Renal cortex interstitium (tissue), 11 donors: ENCODE results near the gene TBC1D10B. TPM values are rescaled to one million over a fixed set of nuclear protein-coding genes. Genes with fewer than 3 reads are reported as not detected.

Source experiments
- DNase-seq, 11 donors: peaks; one replicate each; pipeline ENCODE4 v3.0.0-alpha.2; 2013; ENCODE audit warnings: low read depth in 9 of 11, low spot score in 4 of 11; ENCODE audit errors: extremely low read depth in 1 of 11
- polyA plus RNA-seq, 3 donors: library from polyadenylated mRNA; unstranded; fragments of 120-200 nt; gene quantifications; one replicate each; pipeline ENCODE4 v1.2.1, GENCODE V29; 2013; ENCODE audit not compliant: insufficient read length in 3 of 3

TBC1D10B gene
- polyA plus RNA-seq, 3 donors = 31.1 to 38.7 (median 38.2) TPM

DNA sequence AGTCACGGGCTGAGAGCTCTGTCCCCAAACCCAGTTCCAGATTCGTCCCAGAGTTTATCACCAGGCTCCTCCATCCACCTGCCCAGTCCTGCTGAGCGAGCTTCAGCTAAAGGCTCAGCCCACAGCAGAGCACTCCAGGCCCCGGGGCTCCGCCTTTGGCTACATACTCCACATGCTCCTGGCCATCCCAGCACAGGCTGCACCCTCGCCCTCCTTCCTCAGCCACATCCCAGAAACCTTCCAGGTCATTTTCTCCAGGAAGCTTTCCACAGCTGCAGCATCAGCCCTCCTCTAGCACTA lies 10.5 kb downstream of the TBC1D10B start:
- DNase-seq = no peak

DNA sequence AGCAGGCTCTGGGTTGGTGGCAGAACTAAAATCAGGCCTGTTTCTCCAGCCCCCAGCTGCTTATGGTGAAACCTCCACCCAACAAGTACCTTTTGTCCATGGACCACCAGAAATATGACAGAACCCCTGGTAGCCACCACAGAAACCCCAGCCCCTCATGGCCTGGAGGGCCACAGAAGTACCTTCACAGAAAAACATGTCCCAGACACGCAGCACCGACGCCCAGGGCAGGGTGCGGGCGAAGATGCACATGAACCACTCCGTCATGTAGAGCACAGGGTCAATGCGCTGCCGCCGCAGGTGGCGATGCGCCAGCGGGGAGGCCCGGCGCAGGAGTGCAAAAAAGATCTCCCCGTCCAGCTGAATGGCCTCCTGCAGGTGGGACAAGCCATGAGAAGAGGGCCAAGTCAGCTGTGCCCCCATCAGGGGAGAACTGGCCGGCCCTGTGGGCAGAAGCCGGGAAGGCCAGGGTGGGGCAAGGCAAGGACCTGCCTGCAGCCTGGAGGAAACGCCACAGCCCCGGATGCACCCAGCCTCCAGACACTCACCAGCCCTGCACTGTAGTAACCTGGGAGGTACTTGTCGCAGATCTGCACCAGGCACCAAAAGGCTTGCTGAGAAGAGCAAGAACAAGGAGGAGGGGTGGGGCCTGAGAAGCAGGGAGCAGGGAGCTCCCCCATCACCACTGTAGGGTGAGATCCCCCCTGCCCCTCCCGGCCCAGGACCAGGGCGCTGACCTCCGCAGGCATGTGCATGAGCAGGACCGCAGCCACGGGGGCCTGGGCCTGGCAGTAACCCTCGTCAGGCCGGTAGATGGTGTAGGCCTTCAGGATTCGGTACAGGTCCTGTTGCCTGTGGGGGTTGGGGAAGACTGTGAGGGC lies 11.1 kb downstream of the TBC1D10B start:
- DNase-seq = no peak

DNA sequence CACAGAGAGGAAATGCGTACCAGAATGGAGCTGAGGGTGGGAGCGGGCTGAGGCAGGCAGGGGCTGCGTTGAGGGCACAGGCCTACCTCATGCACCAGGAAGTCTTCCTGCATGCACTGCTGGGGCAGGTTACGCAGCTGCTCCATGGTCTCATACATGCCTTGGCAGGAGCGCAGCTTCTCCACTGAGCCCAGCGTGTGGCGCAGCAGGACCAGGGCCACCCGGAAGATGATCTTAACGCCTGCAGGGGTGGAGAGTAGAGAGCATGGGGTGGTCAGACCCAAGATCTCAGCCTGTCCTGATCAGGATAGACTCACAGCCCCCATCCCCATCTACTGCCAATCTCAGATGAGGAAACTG lies 11.7 kb downstream of the TBC1D10B start:
- DNase-seq = no peak

DNA sequence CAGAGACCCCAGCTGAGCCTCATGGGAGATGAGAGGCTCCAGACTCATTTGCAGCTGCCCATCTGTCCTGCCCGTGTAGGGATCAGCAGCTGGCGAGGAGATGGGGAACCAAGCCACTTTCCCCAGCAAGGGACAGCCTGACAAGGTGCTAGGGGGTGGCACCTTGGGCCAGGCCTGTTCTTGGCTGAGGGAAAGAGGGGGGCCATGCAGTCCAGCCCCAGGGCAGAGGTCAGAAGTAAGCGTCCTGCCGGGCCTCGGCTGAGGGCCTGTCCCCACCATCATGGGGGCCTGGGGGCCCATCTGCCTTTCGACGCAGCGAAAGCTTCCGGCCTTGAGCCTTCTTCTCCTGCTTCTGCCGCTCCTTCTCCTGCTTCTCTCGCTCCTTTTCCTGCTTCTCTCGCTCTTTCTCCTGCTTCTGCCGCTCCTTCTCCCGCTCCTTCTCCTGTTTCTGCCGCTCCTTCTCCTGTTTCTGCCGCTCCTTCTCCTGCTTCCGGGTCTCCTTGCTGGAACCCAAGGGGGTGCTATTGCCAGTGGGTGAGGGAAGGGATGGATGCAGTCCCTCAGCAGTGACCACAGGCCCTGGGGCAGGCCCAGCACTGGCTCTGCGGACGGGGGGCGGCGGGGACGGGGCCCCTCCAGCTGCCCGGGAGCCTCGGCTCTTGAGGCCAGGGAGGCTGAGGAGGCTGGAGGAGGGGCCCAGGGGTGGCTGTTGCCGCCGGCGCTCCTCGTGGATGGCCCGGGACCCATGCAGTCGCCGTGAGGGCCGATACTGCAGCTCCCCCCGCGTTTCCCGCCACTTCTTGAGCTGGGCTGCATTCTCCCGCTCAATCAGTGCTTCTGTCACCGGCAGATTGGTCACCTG lies 12.3 kb downstream of the TBC1D10B start:
- DNase-seq = no peak

DNA sequence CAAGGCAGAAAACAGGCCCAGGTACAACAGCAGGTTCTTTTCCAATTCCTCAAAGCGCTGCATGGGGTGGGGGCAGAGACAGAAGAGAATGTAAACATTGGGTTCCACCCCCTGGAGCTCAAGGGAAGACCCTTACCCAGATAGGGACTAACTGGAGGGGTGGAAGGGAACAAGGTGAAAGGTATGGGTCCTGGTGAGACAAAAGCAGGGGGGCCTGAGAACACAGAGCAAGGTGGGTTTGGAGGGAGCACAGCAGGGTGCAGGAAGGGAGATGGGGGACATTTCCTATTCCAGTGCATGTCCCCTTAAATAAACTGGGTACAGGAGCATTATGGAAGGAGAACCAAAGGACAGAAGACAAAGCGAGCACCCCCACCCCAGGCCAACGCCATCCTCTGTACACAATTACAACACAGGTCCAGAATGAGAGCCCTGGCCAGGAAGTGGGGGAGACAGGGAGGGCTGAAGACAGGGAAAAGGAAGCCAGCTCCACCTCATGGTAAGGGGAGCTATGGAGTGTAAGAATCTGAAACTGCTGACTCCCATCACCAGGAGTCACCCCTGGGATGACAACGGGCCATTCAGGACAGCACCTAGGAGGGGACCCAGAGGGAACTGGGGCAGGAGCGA lies 13.1 kb downstream of the TBC1D10B start:
- DNase-seq = no peak

DNA sequence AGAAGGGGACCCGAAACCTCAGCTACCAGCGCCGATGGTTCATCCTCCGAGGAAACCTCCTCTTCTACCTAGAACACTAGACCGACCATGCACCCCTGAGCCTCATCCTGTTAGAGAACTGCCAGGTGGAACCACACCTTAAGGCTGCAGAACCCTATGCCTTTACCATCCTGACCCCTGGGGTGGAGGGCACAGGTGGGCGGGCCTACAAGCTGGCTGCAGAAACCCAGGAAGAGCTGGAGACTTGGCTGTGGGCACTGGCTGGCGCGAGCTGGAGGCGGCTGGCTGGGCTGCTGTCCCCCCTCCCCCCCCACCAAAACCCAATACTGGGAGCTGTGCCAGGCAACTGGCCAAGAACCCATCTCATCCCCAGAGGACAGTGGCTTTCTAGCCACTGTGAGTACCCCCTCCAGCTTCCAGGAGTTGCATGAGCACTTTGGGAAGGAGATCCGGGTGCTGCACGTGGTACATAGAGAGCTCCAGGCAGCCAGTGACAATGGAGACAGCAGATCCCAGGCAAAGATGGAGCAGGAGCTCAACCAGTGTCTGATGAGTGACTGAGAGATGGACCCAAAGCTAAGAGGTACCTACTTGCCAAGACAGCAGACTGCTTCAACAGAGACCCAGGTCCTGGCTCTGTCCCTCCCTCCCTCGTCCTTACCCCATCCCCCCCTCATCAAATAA lies 13.8 kb downstream of the TBC1D10B start:
- no peak for DNase-seq

DNA sequence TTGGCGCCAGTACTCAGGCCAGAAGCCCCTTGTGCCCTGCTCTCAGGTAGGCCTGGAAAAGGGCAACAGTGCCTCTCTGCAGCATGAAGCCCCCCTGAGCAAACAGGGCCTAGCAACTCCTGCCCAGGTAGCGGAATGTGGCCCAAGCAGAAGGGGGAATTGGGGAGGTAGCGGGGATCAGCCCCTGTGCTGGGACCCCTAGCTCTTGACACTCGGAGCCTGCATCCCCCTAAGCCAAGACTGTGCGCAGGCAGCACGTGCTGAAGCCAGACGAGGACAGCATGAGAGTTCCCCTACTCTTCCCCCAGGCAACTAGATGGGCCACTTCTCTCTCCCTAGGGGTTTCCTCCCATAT lies 14.4 kb downstream of the TBC1D10B start:
- no peak for DNase-seq

DNA sequence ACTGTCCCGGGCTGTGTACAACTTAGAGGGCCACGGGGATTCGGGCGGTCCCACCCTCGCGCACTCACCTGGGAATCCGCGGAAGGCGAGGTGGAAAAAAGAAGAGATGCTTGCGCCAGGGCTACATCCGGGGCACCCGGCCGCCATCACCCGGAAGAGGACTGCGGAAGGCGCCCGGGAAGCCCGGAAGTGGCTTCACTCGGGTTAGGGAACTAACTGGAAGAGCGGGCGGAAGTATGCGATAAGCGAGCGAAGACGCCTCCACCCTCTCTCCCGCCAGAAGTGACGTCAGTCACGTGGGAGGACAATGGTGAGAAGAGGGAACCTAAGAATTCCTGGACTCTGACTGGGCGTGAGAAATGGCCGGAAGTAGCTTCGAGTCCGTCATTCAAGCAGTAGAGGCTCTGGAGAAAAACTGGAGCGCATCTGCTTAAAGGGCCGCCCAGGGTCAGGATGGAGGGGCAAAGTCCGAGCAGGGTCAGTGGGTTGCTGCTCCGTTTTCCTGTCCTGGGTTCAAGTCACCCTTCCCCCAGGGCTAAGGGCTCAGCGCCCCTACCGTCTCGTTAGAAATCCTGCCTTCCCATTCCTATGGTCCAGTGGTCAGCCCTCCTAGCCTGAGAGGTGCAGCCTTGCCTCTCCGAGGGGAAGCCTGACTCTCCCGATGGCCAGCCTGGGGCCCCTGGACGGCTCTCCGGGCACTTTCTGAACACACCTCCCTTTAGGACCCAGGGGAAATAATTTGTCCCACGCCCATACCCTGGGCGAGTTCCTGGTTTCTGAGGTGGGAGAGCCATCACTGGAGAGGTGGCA lies 14.9 kb downstream of the TBC1D10B start, which contains the start of gene CD2BP2:
CD2BP2 (minus strand) TSS at position 165 of the 810 bp plus-strand sequence. CDS start 627 bp downstream, outside the sequence.
- peak; percentile 97 to 100 (median 99) for DNase-seq

DNA sequence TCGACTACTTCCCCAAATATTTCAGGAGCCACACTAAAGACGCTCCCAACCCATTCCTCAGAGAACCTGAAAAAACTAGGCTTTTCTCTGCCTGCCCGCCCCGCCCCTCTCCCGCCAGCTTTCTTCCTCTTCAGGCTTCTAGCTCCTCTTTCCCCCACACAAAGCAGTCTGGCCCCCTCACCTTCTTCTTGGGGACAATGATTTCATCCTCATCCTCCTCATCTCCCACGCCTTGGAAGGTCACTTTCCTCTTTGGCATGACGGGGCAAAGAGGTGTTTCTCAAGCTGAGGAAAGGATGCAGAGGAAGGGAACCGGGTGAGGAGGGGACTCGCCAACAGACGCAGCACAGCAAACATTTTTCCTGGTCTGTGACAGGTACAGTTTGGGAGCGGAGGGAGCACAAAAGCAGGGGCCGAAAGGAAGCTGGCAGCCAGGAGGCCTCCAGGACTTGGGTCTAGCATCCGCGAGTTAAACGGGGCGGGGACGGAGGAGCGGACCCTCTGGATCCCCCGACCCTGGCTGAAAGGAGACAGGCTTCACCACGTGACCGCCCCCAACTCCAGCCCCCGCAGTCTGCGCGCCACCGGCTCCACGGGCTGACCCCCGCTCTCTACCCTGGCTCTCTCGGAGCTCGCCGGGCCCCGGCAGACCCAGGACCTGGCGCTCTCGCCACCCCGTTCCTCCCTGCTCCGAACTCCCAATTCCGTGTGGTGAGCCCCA lies 15.7 kb downstream of the TBC1D10B start:
- DNase-seq = no peak

DNA sequence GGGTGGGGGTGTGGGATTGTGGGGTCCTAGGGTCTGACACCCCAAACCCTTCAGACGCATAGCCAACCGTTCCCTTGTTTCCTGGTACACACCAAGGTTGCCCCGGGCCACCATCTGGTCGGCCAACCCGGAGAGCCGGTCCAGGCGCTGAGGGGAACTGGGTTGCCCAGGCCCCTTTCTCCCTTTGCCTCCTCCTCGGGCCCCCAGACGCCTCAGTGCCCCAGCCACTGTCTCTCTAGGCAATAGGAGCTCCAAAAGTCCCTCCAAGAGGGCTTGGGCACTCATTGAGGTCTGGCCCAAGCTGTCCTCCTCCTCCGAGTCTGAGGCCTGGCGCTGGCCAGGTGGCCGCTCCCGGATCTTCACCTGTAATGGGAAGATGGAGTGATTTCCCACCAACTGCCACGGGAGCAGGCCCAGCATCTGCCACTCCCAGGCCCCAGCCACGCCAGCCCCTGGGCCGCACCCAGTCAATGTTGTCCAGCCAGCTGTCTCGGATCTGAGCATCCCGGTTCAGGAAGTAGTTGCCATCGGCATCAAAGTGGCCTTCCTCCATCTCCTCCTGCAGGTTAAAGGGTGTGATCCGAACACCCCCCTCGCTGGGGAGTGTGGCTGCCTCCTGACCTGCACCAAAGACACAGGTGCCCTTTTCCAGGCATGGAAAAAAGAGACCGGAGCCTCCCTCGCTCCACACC lies 16.7 kb downstream of the TBC1D10B start:
- DNase-seq = no peak

DNA sequence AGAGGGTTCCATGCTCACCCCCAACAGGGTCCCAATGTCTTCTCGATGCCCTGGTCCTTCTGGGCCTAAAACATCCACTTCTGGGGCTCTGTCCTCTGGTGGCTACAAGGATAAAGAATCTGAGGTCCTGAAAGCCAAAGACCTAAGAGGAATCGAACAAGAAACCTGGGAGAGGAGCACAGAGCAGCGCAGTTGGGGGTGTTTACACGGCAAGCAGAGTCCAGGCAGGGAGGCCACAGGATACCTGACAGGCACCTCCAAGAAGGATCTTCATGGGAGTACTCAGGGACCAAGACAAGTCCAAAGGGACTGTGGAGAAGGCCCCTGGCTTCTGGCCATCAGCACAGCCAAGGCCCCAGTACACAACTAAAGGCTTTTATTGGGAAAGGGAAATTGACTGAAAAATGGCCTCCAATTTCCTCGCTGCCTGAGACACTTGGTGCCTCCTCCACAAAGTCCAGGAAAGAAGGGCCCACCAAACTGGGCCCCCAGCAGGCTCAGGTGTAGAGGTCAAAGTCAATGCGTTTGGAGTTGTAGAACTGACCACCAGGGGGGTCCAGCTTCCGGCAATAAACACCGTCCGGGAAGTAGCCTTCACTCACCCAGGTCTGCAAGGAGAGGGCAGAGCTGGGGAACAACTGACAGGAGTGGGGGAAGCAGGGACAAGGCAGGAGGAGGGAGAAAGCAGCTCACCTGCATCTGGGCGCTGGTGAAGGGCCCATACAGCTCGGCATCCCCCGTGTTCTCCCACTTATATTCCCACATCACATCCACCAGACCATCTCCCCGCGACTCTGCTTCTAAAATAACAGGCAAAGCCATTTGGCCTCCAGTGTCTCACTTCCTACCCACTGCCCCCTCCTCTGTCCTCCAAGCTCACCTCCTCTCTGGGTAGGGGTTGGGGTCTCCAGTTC lies 17.5 kb downstream of the TBC1D10B start:
- no peak for DNase-seq

DNA sequence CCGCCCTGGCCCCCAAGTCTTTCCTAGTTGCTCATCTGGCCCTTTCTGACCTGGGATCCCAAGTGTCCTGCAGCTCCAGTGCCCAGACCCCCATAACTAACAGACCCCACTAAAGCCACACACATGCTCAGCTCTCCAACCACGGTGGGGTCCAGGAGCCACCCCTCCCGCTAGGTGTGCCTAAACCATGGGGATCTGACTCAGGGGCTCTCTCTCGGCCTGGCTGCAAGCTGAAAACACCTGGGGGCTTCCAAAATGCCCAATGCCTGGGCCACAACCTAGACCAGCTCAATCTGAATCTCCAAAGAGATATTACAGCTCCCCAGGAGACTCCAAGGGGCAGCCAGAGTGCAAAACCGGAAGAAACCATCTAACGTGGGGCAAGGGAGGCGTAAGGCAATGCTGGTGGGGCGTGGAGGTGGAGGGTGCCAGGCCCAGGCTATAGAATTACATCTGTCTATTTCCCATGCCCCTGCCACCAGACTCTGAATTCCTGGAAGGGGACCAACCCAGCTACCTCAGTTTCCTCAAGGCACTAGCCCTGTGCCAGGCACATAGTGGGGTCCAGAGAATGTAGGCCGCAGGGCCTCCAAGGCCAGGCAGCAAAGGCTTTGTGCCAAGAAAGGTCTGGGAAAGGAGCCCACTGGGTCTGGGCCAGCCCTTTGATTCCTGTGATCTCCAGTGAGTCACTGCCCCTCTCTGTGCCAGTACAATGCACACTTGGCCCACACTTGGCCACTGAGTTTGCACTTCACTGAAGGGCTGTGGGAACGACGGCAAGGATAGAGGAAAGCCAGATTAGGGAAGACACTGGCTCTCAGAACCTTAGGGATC lies 18.5 kb downstream of the TBC1D10B start:
- DNase-seq = no peak

DNA sequence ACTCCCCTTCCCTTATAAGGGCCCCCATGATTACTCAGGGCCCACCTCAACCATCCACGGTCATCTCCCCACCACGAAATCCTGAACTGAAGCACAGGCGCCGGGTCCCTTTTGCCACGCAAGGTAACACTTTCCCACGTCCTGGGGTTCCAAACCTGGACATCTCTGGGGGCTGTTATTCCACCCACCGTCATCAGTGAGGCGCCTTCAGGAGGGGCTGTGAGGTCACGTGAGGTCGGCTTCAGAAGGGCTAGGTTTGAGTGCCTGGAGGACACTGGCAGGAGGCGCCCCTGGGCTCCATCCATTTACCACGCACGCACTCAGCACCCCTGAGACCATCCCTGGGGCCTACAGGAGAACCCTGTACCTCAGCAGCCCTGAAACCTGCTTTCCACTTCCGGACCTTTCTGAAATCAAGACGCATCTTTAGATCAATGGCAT lies 19.3 kb downstream of the TBC1D10B start:
- DNase-seq = no peak

DNA sequence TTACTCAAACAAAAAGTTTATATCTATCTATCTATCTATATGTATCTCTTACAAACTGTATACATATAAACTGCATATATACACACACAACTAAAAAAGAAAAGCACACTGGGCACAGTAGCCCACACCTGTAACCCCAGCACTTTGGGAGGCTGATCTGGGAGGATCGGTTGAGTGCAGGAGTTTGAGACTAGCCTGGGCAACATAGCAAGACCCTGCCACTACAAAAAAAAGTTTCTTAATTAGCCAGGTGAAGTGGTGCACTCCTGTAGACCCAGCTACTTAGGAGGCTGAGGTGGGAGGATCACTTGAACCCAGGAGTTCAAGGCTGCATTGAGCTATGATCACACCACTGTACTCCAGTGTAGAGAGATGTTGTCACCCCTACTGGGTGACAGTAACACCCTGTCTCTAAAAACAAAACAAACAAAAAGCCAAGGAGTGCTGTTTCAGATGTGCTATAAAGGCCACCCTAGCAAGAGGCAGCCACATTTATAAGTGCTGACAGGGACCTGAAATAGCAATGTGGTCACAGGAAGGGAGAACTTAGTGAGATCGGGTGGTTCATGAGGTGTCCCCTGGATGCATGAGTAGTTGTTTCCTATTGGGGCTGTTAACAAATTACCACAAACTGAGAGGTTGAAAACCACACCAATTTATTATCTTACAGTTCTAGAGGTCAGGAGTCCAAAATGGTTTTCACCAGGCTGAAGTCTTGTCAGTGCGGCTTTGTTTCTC lies 20.0 kb downstream of the TBC1D10B start:
- DNase-seq = no peak

DNA sequence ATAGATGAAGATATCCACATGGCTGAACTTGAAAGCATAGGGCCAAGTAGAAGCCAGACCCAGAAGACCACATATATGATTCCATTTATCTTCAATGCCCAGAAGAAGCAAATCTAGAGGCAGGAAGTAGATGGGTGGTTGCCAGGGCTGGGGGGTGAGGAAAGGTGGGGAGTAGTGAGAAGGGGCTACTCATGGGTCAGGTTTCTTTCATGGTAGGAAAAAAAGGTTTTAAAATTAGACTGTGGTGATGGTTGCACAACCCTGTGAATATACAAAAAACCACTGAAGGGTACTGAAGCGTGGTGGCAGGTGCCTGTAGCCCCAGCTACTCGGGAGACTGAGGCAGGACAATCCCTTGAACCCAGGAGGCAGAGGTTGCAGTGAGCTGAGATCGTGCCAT lies 20.6 kb downstream of the TBC1D10B start:
- DNase-seq = no peak
